Dendritic cell treated with granulocyte-macrophage colony-stimulating factor and Interleukin-4, amounts not matched to agents 40 ng/mL and 50 ng/mL, for 4 days (primary cell): ENCODE measurements around the gene NR1I3.

ENCODE experiments used
- H3K27ac Mint-ChIP-seq: one replicate; pipeline ENCODE4 v1.8.0; 2022; ENCODE audit warnings: mild to moderate bottlenecking, mixed read lengths
- H3K27me3 Mint-ChIP-seq: one replicate; pipeline ENCODE4 v1.8.0; 2022; ENCODE audit warnings: mild to moderate bottlenecking, mixed read lengths
- H3K36me3 Mint-ChIP-seq: one replicate; pipeline ENCODE4 v1.8.0; 2022; ENCODE audit warnings: low read depth, mixed read lengths
- H3K4me1 Mint-ChIP-seq: one replicate; pipeline ENCODE4 v1.8.0; 2022; ENCODE audit warnings: low read depth, mixed read lengths
- H3K4me3 Mint-ChIP-seq: one replicate; pipeline ENCODE4 v1.8.0; 2022; ENCODE audit warnings: mild to moderate bottlenecking, moderate library complexity, mixed read lengths
- H3K9me3 Mint-ChIP-seq: one replicate; pipeline ENCODE4 v1.8.0; 2022; ENCODE audit warnings: mixed read lengths
- intact Hi-C: fragments of 100-400 bp; cut with micrococcal nuclease; formaldehyde crosslinking; loops from one replicate; pipeline ENCODE4 v1.15.0; 2022

Gene NR1I3

DNA sequence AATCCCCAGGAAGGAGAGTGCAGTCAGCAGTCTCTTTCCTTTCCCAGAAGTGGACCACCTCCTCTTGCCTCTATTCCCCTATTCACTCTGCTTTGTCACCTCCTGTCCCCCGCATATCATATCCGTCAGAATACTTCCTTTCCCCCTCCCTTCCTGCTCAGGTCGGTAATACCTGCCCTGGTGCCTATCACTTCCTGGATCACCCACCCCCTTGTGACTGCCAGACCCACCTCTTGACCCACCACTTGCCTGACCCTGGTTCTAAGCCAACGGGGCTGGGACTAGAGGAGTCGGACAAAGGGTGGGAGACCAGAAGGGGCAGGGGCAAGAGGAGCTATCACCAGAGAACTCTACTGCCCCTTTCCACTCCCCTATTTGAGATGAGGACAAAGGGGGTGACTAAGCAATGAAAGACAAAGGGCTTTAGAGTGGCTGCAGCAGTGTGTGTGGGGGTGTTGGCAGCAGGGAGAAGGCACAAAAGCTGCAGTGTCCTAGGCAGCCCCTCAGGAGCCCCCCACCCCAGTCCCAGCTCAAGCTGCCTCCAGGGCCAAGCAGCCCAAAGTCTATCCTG lies 37.5 kb downstream of the NR1I3 start:
- H3K4me1 Mint-ChIP-seq, result peaks cover 82% of the 10 kb centered on the region
- no peaks in the 10 kb centered on the region for H3K9me3 Mint-ChIP-seq
- no peak overlapping the region for H3K4me3 Mint-ChIP-seq
- intact Hi-C loops, result no loop called here
- H3K36me3 Mint-ChIP-seq, result peaks cover 21% of the 10 kb centered on the region
- peaks cover 4% of the 10 kb centered on the region for H3K27me3 Mint-ChIP-seq
- peak overlapping the region; percentile 95 for H3K27ac Mint-ChIP-seq

DNA sequence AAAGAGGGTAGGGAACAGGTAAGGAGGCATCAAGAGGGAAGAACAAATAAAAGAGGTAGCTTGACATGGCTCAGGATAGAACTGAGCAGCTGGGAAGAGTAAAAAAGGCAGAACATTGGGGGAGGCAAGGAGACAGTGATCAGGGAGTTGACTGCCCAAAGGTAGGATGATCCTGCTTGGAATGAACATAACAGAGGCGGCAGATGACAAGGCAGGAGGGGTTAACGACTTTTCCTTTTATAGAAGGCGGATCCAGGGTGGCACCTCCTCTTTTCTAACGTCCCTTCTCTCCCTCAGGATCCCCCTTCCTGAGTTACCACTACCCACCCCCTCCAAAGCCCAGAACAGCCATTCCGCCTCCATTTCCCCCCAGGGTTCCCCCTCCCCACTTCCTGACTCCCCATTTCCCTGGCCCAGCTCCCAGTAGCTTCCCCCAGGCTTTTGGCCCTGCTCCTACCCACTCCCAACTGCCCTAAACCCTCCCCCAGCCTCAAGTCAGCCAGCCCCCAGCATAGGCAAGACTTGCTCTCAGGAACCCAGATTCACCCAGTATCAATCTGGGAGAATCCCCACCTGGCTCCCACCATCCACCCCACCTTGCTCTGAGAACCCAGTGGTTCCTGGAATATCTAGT lies 38.4 kb downstream of the NR1I3 start:
- H3K9me3 Mint-ChIP-seq, result no peaks in the 10 kb centered on the region
- no peak overlapping the region for H3K4me3 Mint-ChIP-seq
- peaks cover 4% of the 10 kb centered on the region for H3K27me3 Mint-ChIP-seq
- intact Hi-C loops, result no loop called here
- peaks cover 12% of the 10 kb centered on the region for H3K36me3 Mint-ChIP-seq
- H3K4me1 Mint-ChIP-seq, result peaks cover 82% of the 10 kb centered on the region
- peak overlapping the region; percentile 95 for H3K27ac Mint-ChIP-seq

DNA sequence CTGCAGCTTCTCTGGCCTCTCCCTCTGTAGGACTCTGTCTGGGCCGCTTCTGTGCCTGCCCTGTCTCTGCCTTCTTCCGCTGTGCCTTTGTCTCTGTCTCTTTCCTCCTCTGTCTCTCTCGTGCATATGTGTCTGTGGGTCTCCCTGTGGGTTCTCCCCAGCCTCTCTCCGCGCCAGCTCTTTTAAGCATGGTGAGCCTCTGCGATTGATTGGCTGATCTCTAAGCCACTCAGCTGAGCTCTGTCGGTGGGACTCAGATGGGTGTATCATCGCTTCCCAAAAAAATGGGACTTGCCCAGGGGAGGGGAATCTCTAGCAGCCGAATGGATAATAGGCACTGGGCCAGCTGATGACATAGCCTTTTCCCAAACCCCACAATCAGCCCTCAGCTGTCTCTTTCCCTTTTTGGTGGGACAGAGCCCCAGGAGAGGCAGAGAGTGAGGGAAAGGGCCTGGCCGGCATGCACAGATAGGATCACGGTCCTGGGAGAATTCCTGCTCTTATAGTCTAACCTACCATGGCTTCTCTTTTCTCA lies 39.0 kb downstream of the NR1I3 start, which contains the start of gene ADAMTS4:
Gene ADAMTS4, minus strand, starts transcription at position 158 of the 535 bp plus-strand sequence. CDS start 427 bp downstream, outside the sequence.
- Mint-ChIP-seq H3K4me3 (no peak within 1 kb of the TSS), H3K4me1 (peaks cover 81% of the 10 kb centered on the region)
- intact Hi-C loops, result no loop called here

DNA sequence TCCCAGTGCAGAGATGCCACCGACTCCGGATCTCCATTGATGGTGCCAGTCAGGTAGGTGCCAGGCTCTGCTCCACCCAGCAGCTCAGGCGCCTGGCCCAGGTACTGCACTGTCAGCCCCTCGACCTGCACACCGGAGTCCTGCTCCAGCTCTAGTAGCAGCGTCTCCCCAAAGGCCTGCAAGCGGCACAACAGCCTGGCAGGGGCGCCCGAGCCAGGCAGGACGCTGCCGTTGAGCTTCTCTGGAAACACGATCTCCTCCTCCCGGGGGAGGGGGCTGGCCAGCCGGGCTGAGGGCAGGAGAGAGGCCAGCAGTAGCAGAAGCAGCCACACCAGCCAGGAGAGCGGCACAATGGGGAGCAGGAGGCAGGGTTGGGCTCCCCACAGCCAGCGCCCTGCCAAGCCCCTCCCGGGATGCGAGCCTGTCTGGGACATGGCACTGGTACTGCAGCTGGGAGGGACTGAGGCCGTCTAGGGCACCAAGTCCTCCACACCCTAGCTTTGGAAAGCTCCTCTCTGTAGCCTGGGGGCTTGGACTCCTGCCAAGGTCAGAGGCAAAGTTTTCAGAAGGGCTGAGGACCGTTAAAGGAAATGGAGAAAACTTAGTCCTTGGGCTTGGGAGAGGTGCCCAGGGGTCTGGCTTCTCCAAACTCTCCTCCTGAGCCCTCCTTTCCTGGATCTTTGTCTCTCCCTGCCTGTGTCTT lies 39.7 kb downstream of the NR1I3 start:
- intact Hi-C loops, result no loop called here
- H3K4me3 Mint-ChIP-seq, result no peak overlapping the region
- H3K27ac Mint-ChIP-seq, result peak overlapping the region; percentile 56
- H3K36me3 Mint-ChIP-seq, result no peaks in the 10 kb centered on the region
- H3K4me1 Mint-ChIP-seq, result peaks cover 81% of the 10 kb centered on the region
- H3K27me3 Mint-ChIP-seq, result peaks cover 4% of the 10 kb centered on the region
- no peaks in the 10 kb centered on the region for H3K9me3 Mint-ChIP-seq

More for the DNA sequence above, 39.0 kb downstream of the NR1I3 start, which contains the start of gene ADAMTS4:
- H3K27ac Mint-ChIP-seq, result peak within 1 kb of the TSS; percentile 95
- peaks cover 6% of the 10 kb centered on the region for H3K36me3 Mint-ChIP-seq
- H3K27me3 Mint-ChIP-seq, result peaks cover 4% of the 10 kb centered on the region
- no peaks in the 10 kb centered on the region for H3K9me3 Mint-ChIP-seq

DNA sequence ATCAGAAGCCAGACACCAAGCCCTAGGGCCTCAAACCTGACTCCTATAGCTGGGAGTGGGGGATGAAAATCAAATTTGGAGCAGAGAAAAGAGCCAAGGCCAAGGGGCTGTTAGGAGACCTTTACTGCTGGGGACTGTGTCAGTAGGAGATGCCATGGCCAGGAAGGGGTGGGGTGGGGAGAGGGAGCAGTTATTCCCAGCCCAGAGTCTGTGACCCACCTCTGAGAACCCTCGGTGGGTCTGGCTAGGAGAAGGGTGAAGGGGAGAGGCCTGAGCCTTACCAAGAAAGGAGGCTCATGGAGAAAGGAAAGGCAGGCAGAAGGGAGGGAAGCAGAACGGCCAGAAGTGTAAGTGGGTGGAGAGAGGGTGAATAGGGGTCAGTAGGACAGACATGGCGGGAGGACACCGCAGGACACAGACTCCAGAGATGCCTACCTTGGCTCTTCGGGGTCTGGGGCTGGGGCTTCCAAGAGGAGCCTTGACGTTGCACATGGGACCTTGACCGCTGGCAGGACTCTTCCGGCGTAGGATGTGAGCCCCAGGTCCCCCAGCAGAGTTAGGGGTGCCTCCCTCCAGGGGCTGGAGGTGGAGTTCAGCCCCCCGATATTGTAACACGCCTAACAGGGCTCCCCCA lies 40.3 kb downstream of the NR1I3 start:
- H3K27ac Mint-ChIP-seq, result peak overlapping the region; percentile 56
- no peak overlapping the region for H3K4me3 Mint-ChIP-seq
- no peaks in the 10 kb centered on the region for H3K36me3 Mint-ChIP-seq
- no peaks in the 10 kb centered on the region for H3K9me3 Mint-ChIP-seq
- peaks cover 4% of the 10 kb centered on the region for H3K27me3 Mint-ChIP-seq
- intact Hi-C loops, result no loop called here
- H3K4me1 Mint-ChIP-seq, result peaks cover 87% of the 10 kb centered on the region

DNA sequence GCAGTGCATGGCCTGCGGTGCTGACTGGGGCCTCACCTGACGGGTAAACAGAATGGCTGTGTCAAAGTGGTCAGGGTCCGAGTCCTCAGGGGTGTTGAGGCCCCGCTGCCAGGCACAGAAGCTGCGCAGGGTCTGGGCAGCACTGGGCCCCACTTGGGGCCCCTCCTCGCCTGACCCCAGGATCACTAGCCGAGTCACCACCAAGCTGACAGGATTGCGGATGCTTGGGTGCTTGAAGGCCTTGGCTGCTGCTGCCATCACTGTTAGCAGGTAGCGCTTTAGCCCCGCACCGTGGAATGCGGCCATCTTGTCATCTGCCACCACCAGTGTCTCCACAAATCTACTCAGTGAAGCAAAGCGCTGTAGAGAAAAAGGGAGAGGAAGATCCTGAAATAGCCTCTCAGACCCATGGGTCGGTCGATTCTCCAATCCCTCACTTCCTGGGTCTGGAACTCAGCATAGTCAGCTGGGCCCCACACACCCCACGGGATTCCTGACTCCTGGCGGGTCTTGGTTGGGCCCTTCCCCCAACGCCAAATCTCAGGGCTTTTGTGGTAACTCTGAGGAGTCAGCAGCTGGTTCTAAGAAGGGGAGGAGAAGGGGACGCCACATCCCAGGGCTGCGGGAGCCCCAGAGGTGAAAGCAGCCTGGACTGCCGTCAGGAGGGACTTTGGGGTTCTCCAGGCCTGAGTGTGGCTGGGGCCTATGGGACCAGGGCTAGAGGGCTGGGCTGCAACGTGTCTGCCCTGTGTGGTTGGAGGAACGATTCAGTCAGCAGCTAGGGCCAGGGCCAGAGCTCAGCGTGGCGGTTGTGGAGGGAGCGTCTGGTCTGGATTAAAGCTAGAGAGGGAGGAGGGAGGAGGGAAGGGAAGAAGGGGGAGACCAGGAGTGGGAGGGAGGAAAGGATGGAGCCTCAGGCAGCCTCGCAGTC lies 41.2 kb downstream of the NR1I3 start:
- Mint-ChIP-seq H3K4me3 (no peak overlapping the region), H3K9me3 (no peaks in the 10 kb centered on the region), H3K36me3 (no peaks in the 10 kb centered on the region), H3K27ac (peak overlapping the region; percentile 56), H3K27me3 (peaks cover 4% of the 10 kb centered on the region), H3K4me1 (peaks cover 94% of the 10 kb centered on the region)
- intact Hi-C loops, result no loop called here

DNA sequence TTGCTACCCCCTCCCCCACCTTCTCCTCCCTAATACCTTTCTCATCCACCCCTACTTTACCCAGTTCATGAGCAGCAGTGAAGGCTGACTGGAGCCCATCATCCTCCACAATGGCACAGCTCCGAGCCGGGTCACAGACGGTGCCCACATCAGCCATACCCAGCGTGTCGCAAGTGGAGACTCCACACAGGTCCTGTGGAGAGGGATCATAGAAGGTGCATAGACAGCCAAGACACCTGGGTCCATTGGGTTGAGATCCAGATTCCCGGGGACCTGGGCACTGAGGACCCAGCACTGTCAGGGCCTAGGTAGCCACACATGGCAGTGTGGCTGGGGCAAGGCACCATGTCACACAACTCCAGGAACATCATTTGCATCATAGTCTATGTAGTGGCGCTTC lies 41.9 kb downstream of the NR1I3 start:
- Mint-ChIP-seq H3K27me3 (peaks cover 4% of the 10 kb centered on the region), H3K36me3 (no peaks in the 10 kb centered on the region), H3K27ac (peak overlapping the region; percentile 56), H3K9me3 (no peaks in the 10 kb centered on the region), H3K4me1 (peaks cover 94% of the 10 kb centered on the region), H3K4me3 (no peak overlapping the region)
- intact Hi-C loops, result no loop called here

DNA sequence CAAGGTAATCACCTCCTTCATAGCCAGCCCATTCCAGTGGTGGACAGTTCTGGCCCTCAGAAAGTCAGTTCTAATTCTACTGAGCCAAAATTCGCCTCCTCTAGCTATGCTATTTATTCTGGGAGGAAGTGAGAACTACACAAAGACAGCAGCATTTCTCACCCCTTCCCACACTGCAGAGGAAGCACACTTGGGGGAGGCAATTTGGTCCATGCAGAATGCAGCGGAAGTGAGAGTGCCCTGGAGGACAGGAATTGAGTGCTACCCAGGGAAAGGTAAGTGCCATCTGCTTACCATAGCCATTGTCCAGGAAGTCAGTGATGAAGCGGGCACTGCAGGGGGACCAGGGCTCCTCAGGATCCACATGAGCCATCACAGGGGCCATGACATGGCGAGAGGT lies 42.8 kb downstream of the NR1I3 start:
- Mint-ChIP-seq H3K27me3 (peaks cover 4% of the 10 kb centered on the region), H3K4me1 (peaks cover 86% of the 10 kb centered on the region), H3K27ac (peak overlapping the region; percentile 55), H3K9me3 (no peaks in the 10 kb centered on the region), H3K36me3 (no peaks in the 10 kb centered on the region), H3K4me3 (no peak overlapping the region)
- intact Hi-C loops, result no loop called here

DNA sequence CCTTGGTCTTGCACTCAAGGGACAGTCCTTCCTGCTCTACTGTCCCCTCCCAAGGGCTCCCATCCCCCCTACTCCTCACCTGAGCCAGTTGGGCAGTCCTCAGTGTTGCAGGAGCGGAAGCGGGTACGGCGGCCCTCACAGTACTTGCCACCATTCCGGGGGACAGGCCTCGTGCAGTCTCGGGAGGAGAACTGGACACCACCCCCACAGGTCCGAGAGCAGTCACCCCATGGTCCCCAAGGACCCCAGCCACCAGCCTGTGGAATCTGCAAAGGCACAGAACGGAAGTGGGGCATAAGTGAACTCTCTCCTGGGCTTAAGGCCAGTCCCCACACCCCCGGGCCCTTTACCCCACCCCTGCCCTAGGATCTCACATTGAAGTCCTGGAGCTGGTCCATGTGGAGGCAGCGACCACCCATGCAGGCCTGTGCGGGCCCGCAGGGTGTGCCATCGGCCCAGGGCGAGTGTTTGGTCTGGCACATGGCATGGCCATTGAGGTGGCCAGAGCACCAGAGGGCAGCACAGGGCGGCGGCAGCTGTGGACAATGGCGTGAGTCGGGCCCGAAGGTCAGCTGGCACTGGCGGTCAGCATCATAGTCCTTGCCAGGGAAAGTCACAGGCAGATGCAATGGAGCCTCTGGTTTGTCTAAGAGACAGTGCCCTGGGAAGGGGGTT lies 44.3 kb downstream of the NR1I3 start:
- peaks cover 2% of the 10 kb centered on the region for H3K27me3 Mint-ChIP-seq
- H3K36me3 Mint-ChIP-seq, result no peaks in the 10 kb centered on the region
- H3K4me1 Mint-ChIP-seq, result peaks cover 72% of the 10 kb centered on the region
- H3K4me3 Mint-ChIP-seq, result no peak overlapping the region
- H3K27ac Mint-ChIP-seq, result peak overlapping the region; percentile 77
- no peaks in the 10 kb centered on the region for H3K9me3 Mint-ChIP-seq
- intact Hi-C loops, result no loop called here

DNA sequence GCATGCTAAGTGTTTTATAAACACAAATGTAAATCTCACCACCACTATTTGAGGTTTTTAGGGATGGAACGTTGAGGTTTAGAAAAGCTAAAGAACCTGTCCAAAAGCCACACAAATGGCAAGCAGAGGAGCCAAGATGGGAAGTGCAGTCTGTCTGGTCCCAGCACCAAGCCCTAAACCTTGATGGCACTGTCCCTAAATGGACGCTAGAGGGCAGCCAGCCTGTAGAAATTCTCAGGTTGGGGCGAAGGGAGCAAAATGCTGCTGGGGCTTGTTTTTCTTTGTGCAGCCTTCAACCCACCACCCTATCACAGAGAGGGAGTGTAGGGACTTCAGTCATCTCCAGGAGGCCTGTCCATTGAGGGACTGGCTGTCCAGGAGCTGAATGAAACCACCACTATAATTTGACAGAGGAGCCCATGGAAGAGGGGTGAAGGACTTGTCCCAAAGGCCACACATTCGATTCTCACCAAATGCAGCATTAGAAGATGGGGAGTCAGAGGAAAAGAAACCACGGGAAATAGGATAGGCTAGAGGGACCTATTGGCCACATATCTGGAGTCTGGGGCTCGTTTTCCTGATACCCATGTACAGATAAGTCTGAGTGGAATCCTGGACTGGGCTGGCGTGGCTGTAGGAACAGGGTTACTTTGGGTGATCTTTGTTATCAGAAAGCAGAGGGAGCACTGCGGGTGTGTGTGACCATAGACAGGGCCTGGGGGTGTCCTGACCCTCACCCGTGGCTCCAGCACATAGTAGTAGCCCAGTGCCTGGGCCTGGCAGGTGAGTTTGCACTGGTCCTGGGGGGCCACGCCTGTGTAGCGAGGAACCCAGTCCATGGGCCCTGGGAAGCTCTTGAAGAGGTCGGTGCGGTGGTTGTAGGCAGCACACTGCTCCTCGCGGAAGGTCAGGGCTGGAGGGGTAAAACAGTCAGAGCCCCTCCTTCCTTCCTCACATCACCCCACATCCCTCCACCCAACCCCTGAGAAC lies 45.2 kb downstream of the NR1I3 start:
- Mint-ChIP-seq H3K4me1 (peaks cover 70% of the 10 kb centered on the region), H3K9me3 (no peaks in the 10 kb centered on the region), H3K4me3 (no peak overlapping the region), H3K27me3 (peaks cover 2% of the 10 kb centered on the region), H3K27ac (peak overlapping the region; percentile 77), H3K36me3 (no peaks in the 10 kb centered on the region)
- intact Hi-C loops, result loop anchor here (1.0 kb wide), 1 partner anchor 33 kb away; no protein-coding TSS in a partner anchor

DNA sequence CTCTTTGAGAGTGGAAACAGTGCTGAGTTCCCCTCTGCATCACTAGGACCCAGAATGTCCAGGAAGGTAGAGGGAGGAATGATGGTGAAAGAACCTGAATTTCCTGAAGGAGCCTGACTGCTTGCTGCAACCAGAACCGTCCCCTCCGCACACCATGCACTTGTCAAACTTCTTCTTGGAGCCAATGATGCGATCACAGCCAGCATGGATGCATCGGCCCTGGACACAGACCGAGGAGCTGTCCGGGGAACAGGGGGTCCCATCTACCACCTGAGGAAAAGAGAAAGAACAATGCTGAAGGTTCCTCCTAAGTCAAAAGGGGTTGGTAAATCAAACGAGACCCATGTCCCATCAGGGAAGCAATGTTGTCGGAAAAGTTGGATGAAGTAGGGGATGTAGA lies 46.0 kb downstream of the NR1I3 start:
- Mint-ChIP-seq H3K36me3 (no peaks in the 10 kb centered on the region), H3K27ac (peak overlapping the region; percentile 58), H3K4me3 (no peak overlapping the region), H3K27me3 (no peaks in the 10 kb centered on the region), H3K9me3 (no peaks in the 10 kb centered on the region), H3K4me1 (peaks cover 70% of the 10 kb centered on the region)
- intact Hi-C loops, result loop anchor here (1.0 kb wide), 1 partner anchor 33 kb away; no protein-coding TSS in a partner anchor
